Endothelial cell of umbilical vein (primary cell): ENCODE results near the gene ZNF423. TPM values are rescaled to one million over a fixed set of nuclear protein-coding genes. Genes with fewer than 3 reads are reported as not detected.

Experiments
- BruUV-seq: library from RNA; stranded (reverse); fragments of 400-500 nt; replicated peaks from 2 replicates; lab custom pipeline; 2021; lab: Mats Ljungman, UMichigan
- CTCF ChIA-PET: fragments of 300-600, 350-600 bp; sonication (Branson Sonifier 250); formaldehyde crosslinking; loops from one replicate; lab custom pipeline; 2021; ENCODE audit warnings: antibody characterized with exemption, inconsistent platforms; lab: Charles Lee
- POLR2A ChIA-PET: fragments of 300-600, 350-600 bp; sonication (Branson Sonifier 250); formaldehyde crosslinking; loops from one replicate; lab custom pipeline; 2021; ENCODE audit warnings: antibody characterized with exemption, inconsistent platforms; lab: Charles Lee
- DNase-seq: peaks from one replicate; pipeline ENCODE4 v3.0.0-alpha.2; 2011; ENCODE audit warnings: low read depth, low spot score
- FAIRE-seq: peaks from 2 replicates; lab custom pipeline; 2011; peaks lifted over from hg19 to GRCh38; lab: Jason Lieb, UNC
- H2AFZ ChIP-seq: 2 replicates; pipeline ENCODE4 v1.6.0; 2012; ENCODE audit warnings: low read depth, low read length, control low read depth, inconsistent platforms
- H3K27ac ChIP-seq: 2 replicates; pipeline ENCODE4 v1.5.1; 2011; ENCODE audit warnings: low read depth, mild to moderate bottlenecking, control low read depth, low read length, moderate library complexity; ENCODE audit not compliant: insufficient read depth
- H3K27me3 ChIP-seq, 2 experiments: 2 replicates each; pipeline versions ENCODE4 v1.6.0 to v1.6.1; 2011; ENCODE audit warnings: low read length in 2 of 2, mixed read lengths in 1 of 2; ENCODE audit not compliant: control insufficient read depth in 2 of 2, insufficient read depth in 2 of 2
- H3K36me3 ChIP-seq, 2 experiments: 2 replicates in 1 of 2; 3 replicates in 1 of 2; pipeline ENCODE4 v1.5.1; 2011; ENCODE audit warnings: low read length in 2 of 2, mild to moderate bottlenecking in 1 of 2, moderate library complexity in 1 of 2; ENCODE audit not compliant: control insufficient read depth in 2 of 2, insufficient read depth in 2 of 2; ENCODE audit errors: extremely low read depth in 1 of 2
- H3K4me1 ChIP-seq: 3 replicates; pipeline ENCODE4 v1.5.1; 2011; ENCODE audit warnings: mild to moderate bottlenecking, low read length; ENCODE audit not compliant: control insufficient read depth, insufficient read depth; ENCODE audit errors: extremely low read depth
- H3K4me2 ChIP-seq: 2 replicates; pipeline ENCODE4 v1.6.1; 2011; ENCODE audit warnings: low read length, control low read depth, mixed read lengths; ENCODE audit not compliant: insufficient read depth
- H3K4me3 ChIP-seq, 3 experiments: fragments of 200-600 bp in 1 of 3; sonication (generic), shearing (Covaris generic) in 1 of 3; replicated peaks in 1 of 3; 2 replicates each; pipeline ENCODE4 v1.5.1; 2011 to 2016; ENCODE audit warnings: control low read depth in 3 of 3, low read length in 3 of 3, mild to moderate bottlenecking in 2 of 3, inconsistent platforms in 1 of 3, low read depth in 1 of 3, moderate library complexity in 1 of 3; ENCODE audit not compliant: insufficient read depth in 1 of 3
- H3K79me2 ChIP-seq: 2 replicates; pipeline ENCODE4 v1.6.0; 2012; ENCODE audit warnings: low read length, inconsistent platforms; ENCODE audit not compliant: control insufficient read depth, insufficient read depth
- H3K9ac ChIP-seq: replicated peaks from 2 replicates; pipeline ENCODE3; 2011; ENCODE audit warnings: low read length, control low read depth; ENCODE audit not compliant: insufficient read depth; ENCODE audit errors: extremely low read depth
- H3K9me1 ChIP-seq: replicated peaks from 3 replicates; pipeline ENCODE4 v1.6.0; 2011; ENCODE audit warnings: mild to moderate bottlenecking, low read length; ENCODE audit not compliant: control insufficient read depth, insufficient read depth; ENCODE audit errors: extremely low read depth
- H3K9me3 ChIP-seq: replicated peaks from 2 replicates; pipeline ENCODE4 v1.5.1; 2012; ENCODE audit warnings: low read length, inconsistent platforms; ENCODE audit not compliant: control insufficient read depth, insufficient read depth
- H4K20me1 ChIP-seq: replicated peaks from 2 replicates; pipeline ENCODE3; 2011; ENCODE audit warnings: mild to moderate bottlenecking, low read length; ENCODE audit not compliant: control insufficient read depth, insufficient read depth; ENCODE audit errors: extremely low read depth
- EZH2 ChIP-seq: IDR thresholded peaks from 2 replicates; pipeline ENCODE4 v1.6.1; 2012; ENCODE audit warnings: borderline replicate concordance, low read depth, mild to moderate bottlenecking, moderate library complexity, low read length, inconsistent platforms; ENCODE audit not compliant: severe bottlenecking
- FOS ChIP-seq: IDR thresholded peaks from 2 replicates; pipeline ENCODE4 v1.6.1; 2011; ENCODE audit warnings: mild to moderate bottlenecking, low read length, moderate library complexity, borderline replicate concordance; ENCODE audit not compliant: insufficient read depth
- GATA2 ChIP-seq: IDR thresholded peaks from 2 replicates; pipeline ENCODE4 v1.7.0; 2011; ENCODE audit warnings: low read depth, mild to moderate bottlenecking, moderate library complexity, mixed read lengths, low read length; ENCODE audit not compliant: insufficient read length, insufficient read depth
- JUN ChIP-seq: IDR thresholded peaks from 2 replicates; pipeline ENCODE4 v1.6.1; 2011; ENCODE audit warnings: borderline replicate concordance, low read depth; ENCODE audit not compliant: insufficient read length, insufficient read depth
- MYC ChIP-seq: IDR thresholded peaks from one replicate; pipeline ENCODE4 v1.6.1; 2011; ENCODE audit warnings: mild to moderate bottlenecking, low read depth, low read length
- POLR2A ChIP-seq: IDR thresholded peaks from 2 replicates; pipeline ENCODE4 v1.6.1; 2012; ENCODE audit warnings: low read depth, mild to moderate bottlenecking, control low read depth, low read length
- POLR2AphosphoS5 ChIP-seq: IDR thresholded peaks from 2 replicates; pipeline ENCODE4 v1.6.1; 2012; ENCODE audit warnings: low read depth, mild to moderate bottlenecking, control low read depth, low read length, moderate library complexity; ENCODE audit not compliant: insufficient read depth
- dilution Hi-C: fragments of 300-500 bp; cut with MboI; formaldehyde crosslinking; loops from one replicate; pipeline ENCODE4 v1.15.0; 2019; ENCODE audit warnings: low sequenced_read_pairs; ENCODE audit not compliant: extremely low pct_ligation_motif_present
- intact Hi-C: fragments of 100-400 bp; cut with micrococcal nuclease; formaldehyde crosslinking; loops from one replicate; pipeline ENCODE4 v1.10.0; 2022
- polyA plus RNA-seq, 4 experiments: library from polyadenylated mRNA; depleted of rRNA in 3 of 4; stranded (reverse) in 3 of 4; unstranded in 1 of 4; fragments of >200 nt; gene quantifications; 2 replicates each; pipeline versions ENCODE4 v1.2.1 to v1.2.3, GENCODE V29; 2011 to 2012; ENCODE audit warnings: missing spikeins in 1 of 4
- total RNA-seq: library from RNA; stranded (reverse); gene quantifications from 2 replicates; pipeline ENCODE4 v1.2.3, GENCODE V29; 2021
- TF ChIP-seq, protein P1 (sequence below), 2 donors: IDR thresholded peaks; 1 replicate in 1 of 2; 2 replicates in 1 of 2; pipeline ENCODE4 v1.5.1; 2011; ENCODE audit warnings: low read length in 2 of 2, mild to moderate bottlenecking in 2 of 2, moderate library complexity in 2 of 2, control low read depth in 1 of 2, inconsistent platforms in 1 of 2, low read depth in 1 of 2; ENCODE audit not compliant: insufficient read depth in 1 of 2; ENCODE audit errors: extremely low read depth in 1 of 2
- TF ChIP-seq, protein P2 (sequence below): IDR thresholded peaks from 2 replicates; pipeline ENCODE4 v1.6.1; 2011; ENCODE audit not compliant: insufficient read depth, insufficient read length

The ZNF423 gene
- total and polyA plus RNA-seq, 2 donors (not counting 3 experiments of a cell fraction or from before 2014, with no cell fraction given) = 2.2 to 8.1 TPM

DNA sequence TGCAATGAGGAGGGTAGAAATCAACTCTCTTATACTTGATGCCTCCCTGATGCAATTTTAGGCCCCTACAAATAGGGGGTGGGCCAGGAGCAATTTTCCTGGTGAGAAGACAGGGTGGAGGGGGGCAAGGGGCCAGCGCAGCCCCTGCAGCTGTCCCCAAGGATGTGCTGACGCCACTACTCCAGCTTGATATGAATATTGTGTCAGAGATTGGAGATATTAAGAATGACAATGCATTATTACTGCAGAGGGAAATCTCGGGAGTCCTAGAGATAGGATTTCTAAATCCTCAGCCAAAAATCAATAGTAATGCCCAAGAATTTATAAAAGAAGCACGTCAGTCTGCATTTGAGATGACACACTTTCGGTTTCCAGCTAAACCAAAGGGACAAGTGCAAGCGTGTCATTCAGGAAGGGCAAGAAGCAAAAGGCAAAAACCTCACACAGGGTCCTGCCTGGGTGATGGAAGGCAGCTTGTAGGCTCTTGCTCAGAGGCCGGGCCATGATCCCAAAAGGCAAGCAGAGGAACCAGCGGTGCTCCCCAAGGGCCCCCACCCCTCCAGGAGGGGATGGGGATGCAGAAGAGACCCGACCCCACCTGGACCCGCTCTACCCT lies 303.5 kb downstream of the ZNF423 start:
- H3K4me3 ChIP-seq = no peak overlapping the region
- H4K20me1 ChIP-seq = no peaks in the 10 kb centered on the region
- no peak overlapping the region for H3K27ac ChIP-seq
- no TSS peak for BruUV-seq
- no peak overlapping the region for H3K9ac ChIP-seq
- no peaks in the 10 kb centered on the region for H3K79me2 ChIP-seq
- FAIRE-seq = no peak
- H3K36me3 ChIP-seq = no peaks in the 10 kb centered on the region
- no peak for TF ChIP-seq JUN
- TF ChIP-seq MYC = no peak
- TF ChIP-seq, protein P1, sequence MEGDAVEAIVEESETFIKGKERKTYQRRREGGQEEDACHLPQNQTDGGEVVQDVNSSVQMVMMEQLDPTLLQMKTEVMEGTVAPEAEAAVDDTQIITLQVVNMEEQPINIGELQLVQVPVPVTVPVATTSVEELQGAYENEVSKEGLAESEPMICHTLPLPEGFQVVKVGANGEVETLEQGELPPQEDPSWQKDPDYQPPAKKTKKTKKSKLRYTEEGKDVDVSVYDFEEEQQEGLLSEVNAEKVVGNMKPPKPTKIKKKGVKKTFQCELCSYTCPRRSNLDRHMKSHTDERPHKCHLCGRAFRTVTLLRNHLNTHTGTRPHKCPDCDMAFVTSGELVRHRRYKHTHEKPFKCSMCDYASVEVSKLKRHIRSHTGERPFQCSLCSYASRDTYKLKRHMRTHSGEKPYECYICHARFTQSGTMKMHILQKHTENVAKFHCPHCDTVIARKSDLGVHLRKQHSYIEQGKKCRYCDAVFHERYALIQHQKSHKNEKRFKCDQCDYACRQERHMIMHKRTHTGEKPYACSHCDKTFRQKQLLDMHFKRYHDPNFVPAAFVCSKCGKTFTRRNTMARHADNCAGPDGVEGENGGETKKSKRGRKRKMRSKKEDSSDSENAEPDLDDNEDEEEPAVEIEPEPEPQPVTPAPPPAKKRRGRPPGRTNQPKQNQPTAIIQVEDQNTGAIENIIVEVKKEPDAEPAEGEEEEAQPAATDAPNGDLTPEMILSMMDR (IDR thresholded peaks at IDR 0.05; ENCODE audit: extremely low read depth in 1 of 2, insufficient read depth in 1 of 2, low read depth in 1 of 2, low read length in 2 of 2) = no peak
- no peak for TF ChIP-seq EZH2
- TF ChIP-seq, protein P2, sequence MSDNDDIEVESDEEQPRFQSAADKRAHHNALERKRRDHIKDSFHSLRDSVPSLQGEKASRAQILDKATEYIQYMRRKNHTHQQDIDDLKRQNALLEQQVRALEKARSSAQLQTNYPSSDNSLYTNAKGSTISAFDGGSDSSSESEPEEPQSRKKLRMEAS = no peak
- no peak for TF ChIP-seq POLR2A
- no peak for TF ChIP-seq GATA2
- no peak for TF ChIP-seq POLR2AphosphoS5
- no peak for TF ChIP-seq FOS
- H3K4me1 ChIP-seq = no peaks in the 10 kb centered on the region
- no peaks in the 10 kb centered on the region for H3K9me3 ChIP-seq
- H3K4me2 ChIP-seq = no peak overlapping the region
- intact Hi-C loops (loop anchor here (10.0 kb wide), 1 partner anchor 152 kb away; no protein-coding TSS in a partner anchor), dilution Hi-C loops (no loop called here)
- no peaks in the 10 kb centered on the region for H3K9me1 ChIP-seq
- ChIA-PET POLR2A (no interaction called here), CTCF (interaction anchor here (1.0 to 1.5 kb wide), 3 partner anchors 12 to 305 kb away, joined by 3 to 4 read pairs (median 4); no protein-coding TSS in a partner anchor)
- DNase-seq = no peak
- no peaks in the 10 kb centered on the region for H3K27me3 ChIP-seq
- no peak overlapping the region for H2AFZ ChIP-seq
